Natural killer cell (primary cell): ENCODE measurements around the gene NKD1. TPM values are rescaled to one million over a fixed set of nuclear protein-coding genes. Genes with fewer than 3 reads are reported as not detected.

ENCODE experiments used
- ATAC-seq, 3 donors: fragments of 150-1000 bp in 2 of 3; fragments of 200-7000 bp in 1 of 3; cut with Tn5 transposase; 1 replicate in 1 of 3; 2 replicates in 2 of 3; pipeline ENCODE4 v1.10.0; 2021; ENCODE audit warnings: mild to moderate bottlenecking in 2 of 3, moderate library complexity in 2 of 3
- DNase-seq, 2 donors: peaks; one replicate each; pipeline versions ENCODE4 v3.0.0 to v3.0.0-alpha.2; 2013 to 2021; ENCODE audit warnings: mixed read lengths in 1 of 2
- H3K27ac ChIP-seq: one replicate; pipeline ENCODE4 v1.5.1; 2013; ENCODE audit warnings: mild to moderate bottlenecking, low read length
- H3K27me3 ChIP-seq: one replicate; pipeline ENCODE4 v1.6.1; 2013; ENCODE audit warnings: low read length; ENCODE audit not compliant: control insufficient read depth, insufficient read depth
- H3K36me3 ChIP-seq: one replicate; pipeline ENCODE4 v1.6.1; 2013; ENCODE audit warnings: low read length; ENCODE audit not compliant: control insufficient read depth, insufficient read depth
- H3K4me1 ChIP-seq: one replicate; pipeline ENCODE4 v1.6.1; 2013; ENCODE audit warnings: low read length; ENCODE audit not compliant: control insufficient read depth, insufficient read depth
- H3K4me3 ChIP-seq: one replicate; pipeline ENCODE4 v1.5.1; 2013; ENCODE audit warnings: low read length
- H3K9me3 ChIP-seq: one replicate; pipeline ENCODE4 v1.6.1; 2013; ENCODE audit warnings: low read length; ENCODE audit not compliant: control insufficient read depth, insufficient read depth
- H3K27ac Mint-ChIP-seq, 2 donors: one replicate each; pipeline ENCODE4 v1.8.0; 2022; ENCODE audit warnings: mild to moderate bottlenecking in 2 of 2, mixed read lengths in 2 of 2, moderate library complexity in 1 of 2
- H3K27me3 Mint-ChIP-seq, 2 donors: one replicate each; pipeline ENCODE4 v1.8.0; 2022; ENCODE audit warnings: low read depth in 2 of 2, mixed read lengths in 2 of 2
- H3K36me3 Mint-ChIP-seq: one replicate; pipeline ENCODE4 v1.8.0; 2022; ENCODE audit warnings: mixed read lengths
- H3K4me1 Mint-ChIP-seq, 2 donors: one replicate each; pipeline ENCODE4 v1.8.0; 2022; ENCODE audit warnings: mixed read lengths in 2 of 2
- H3K4me3 Mint-ChIP-seq: one replicate; pipeline ENCODE4 v1.8.0; 2022; ENCODE audit warnings: mild to moderate bottlenecking, moderate library complexity, mixed read lengths
- H3K9me3 Mint-ChIP-seq, 2 donors: one replicate each; pipeline ENCODE4 v1.8.0; 2022; ENCODE audit warnings: mixed read lengths in 2 of 2
- CTCF ChIP-seq: fragments of 200-600 bp; IDR thresholded peaks from one replicate; pipeline ENCODE4 v1.8.0; 2022; ENCODE audit warnings: antibody characterized with exemption
- WGBS: methylation state at CpG from one replicate; pipeline ENCODE4 v1.1.7; 2013; ENCODE audit warnings: missing lambda C conversion rate; ENCODE audit not compliant: insufficient coverage; 5-methylcytosine and 5-hydroxymethylcytosine counted together
- intact Hi-C: fragments of 100-400 bp; cut with micrococcal nuclease; formaldehyde crosslinking; loops from one replicate; pipeline ENCODE4 v1.14.2; 2022
- total RNA-seq, 4 donors: library from RNA; stranded (reverse); fragments of 120-200 nt in 1 of 4; gene quantifications; one replicate each; pipeline versions ENCODE4 v1.2.3 to v1.2.4, GENCODE V29; 2013 to 2022

Gene NKD1
- total RNA-seq, 3 donors from 2014 or later (not counting 1 experiment from before 2014, with no cell fraction given), result 0.75 to 1.5 (median 1.0) TPM

- H3K27me3 ChIP-seq, result no peaks in the 10 kb centered on the region
- no peak overlapping the region for H3K27ac ChIP-seq
- peaks cover 6% of the 10 kb centered on the region for H3K36me3 Mint-ChIP-seq
- DNase-seq (no peak), ATAC-seq (no peak)
- H3K4me1 ChIP-seq, result no peaks in the 10 kb centered on the region
- no peak overlapping the region for H3K27ac Mint-ChIP-seq
- intact Hi-C loops, result no loop called here
- no peak overlapping the region for H3K4me3 Mint-ChIP-seq
- H3K27me3 Mint-ChIP-seq, result no peaks in the 10 kb centered on the region
- 93% methylated on average over 13 of the region's 13 CpGs for WGBS
- no peaks in the 10 kb centered on the region for H3K9me3 Mint-ChIP-seq
- no peak for TF ChIP-seq CTCF
- no peak overlapping the region for H3K4me3 ChIP-seq
- H3K9me3 ChIP-seq, result peaks cover 4% of the 10 kb centered on the region
- no peaks in the 10 kb centered on the region for H3K36me3 ChIP-seq
- no peaks in the 10 kb centered on the region for H3K4me1 Mint-ChIP-seq
Measured at GRCh38 chr16:50559804-50560514, 11.8 kb downstream of the NKD1 start.

GRCh38 chr16:50560903-50561863 lies 13.0 kb downstream of the NKD1 start:
- no peak overlapping the region for H3K27ac Mint-ChIP-seq
- H3K9me3 Mint-ChIP-seq, result no peaks in the 10 kb centered on the region
- no peak for TF ChIP-seq CTCF
- Histone ChIP-seq H3K4me1 (no peaks in the 10 kb centered on the region), H3K36me3 (no peaks in the 10 kb centered on the region), H3K27ac (no peak overlapping the region), H3K9me3 (peaks cover 4% of the 10 kb centered on the region), H3K4me3 (no peak overlapping the region), H3K27me3 (no peaks in the 10 kb centered on the region)
- no peaks in the 10 kb centered on the region for H3K27me3 Mint-ChIP-seq
- no peaks in the 10 kb centered on the region for H3K4me1 Mint-ChIP-seq
- no peak overlapping the region for H3K4me3 Mint-ChIP-seq
- 90% methylated on average over 4 of the region's 4 CpGs for WGBS
- DNase-seq (no peak), ATAC-seq (no peak)
- H3K36me3 Mint-ChIP-seq, result peaks cover 6% of the 10 kb centered on the region
- intact Hi-C loops, result no loop called here

GRCh38 chr16:50562657-50563056 lies 14.5 kb downstream of the NKD1 start:
- DNase-seq (no peak), ATAC-seq (no peak)
- H3K27me3 ChIP-seq, result no peaks in the 10 kb centered on the region
- Mint-ChIP-seq H3K4me3 (no peak overlapping the region), H3K36me3 (peaks cover 6% of the 10 kb centered on the region), H3K4me1 (no peaks in the 10 kb centered on the region), H3K27me3 (no peaks in the 10 kb centered on the region), H3K9me3 (no peaks in the 10 kb centered on the region), H3K27ac (no peak overlapping the region)
- no peak overlapping the region for H3K27ac ChIP-seq
- WGBS, result 93% methylated on average over 5 of the region's 7 CpGs
- TF ChIP-seq CTCF, result no peak
- no peaks in the 10 kb centered on the region for H3K4me1 ChIP-seq
- H3K36me3 ChIP-seq, result no peaks in the 10 kb centered on the region
- intact Hi-C loops, result no loop called here
- no peak overlapping the region for H3K4me3 ChIP-seq
- H3K9me3 ChIP-seq, result peaks cover 4% of the 10 kb centered on the region
